Measurements from ENCODE around the gene RHOG. TPM values are rescaled to one million over a fixed set of nuclear protein-coding genes. Genes with fewer than 3 reads are reported as not detected.

Gene RHOG
- total RNA-seq, 1 experiment from 2014 or later: 33.6 TPM

GRCh38 chr11:3854977-3855807 lies 14.4 kb upstream of the RHOG start, which contains the start of gene STIM1 (continued):
- TF ChIP-seq, protein P1, sequence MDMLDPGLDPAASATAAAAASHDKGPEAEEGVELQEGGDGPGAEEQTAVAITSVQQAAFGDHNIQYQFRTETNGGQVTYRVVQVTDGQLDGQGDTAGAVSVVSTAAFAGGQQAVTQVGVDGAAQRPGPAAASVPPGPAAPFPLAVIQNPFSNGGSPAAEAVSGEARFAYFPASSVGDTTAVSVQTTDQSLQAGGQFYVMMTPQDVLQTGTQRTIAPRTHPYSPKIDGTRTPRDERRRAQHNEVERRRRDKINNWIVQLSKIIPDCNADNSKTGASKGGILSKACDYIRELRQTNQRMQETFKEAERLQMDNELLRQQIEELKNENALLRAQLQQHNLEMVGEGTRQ (CRISPR knock-in tag; IDR thresholded peaks at IDR 0.05): no peak
- TF ChIP-seq, protein P2, sequence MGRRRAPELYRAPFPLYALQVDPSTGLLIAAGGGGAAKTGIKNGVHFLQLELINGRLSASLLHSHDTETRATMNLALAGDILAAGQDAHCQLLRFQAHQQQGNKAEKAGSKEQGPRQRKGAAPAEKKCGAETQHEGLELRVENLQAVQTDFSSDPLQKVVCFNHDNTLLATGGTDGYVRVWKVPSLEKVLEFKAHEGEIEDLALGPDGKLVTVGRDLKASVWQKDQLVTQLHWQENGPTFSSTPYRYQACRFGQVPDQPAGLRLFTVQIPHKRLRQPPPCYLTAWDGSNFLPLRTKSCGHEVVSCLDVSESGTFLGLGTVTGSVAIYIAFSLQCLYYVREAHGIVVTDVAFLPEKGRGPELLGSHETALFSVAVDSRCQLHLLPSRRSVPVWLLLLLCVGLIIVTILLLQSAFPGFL (CRISPR knock-in tag; IDR thresholded peaks at IDR 0.05; ENCODE audit: borderline replicate concordance): no peak
- TF ChIP-seq, protein P3, sequence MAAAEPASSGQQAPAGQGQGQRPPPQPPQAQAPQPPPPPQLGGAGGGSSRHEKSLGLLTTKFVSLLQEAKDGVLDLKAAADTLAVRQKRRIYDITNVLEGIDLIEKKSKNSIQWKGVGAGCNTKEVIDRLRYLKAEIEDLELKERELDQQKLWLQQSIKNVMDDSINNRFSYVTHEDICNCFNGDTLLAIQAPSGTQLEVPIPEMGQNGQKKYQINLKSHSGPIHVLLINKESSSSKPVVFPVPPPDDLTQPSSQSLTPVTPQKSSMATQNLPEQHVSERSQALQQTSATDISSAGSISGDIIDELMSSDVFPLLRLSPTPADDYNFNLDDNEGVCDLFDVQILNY (CRISPR knock-in tag; IDR thresholded peaks at IDR 0.05): peak; percentile 78; the same call in 1 of the 2 replicates
- no peak for TF ChIP-seq IRF2 (CRISPR knock-in tag; IDR thresholded peaks at IDR 0.05; ENCODE audit: borderline replicate concordance, low read depth)
- TF ChIP-seq RELA (CRISPR knock-in tag; IDR thresholded peaks at IDR 0.05; ENCODE audit: borderline replicate concordance): no peak
- no peak for TF ChIP-seq RORB (CRISPR knock-in tag; IDR thresholded peaks at IDR 0.05)
- TF ChIP-seq NR3C1 (CRISPR knock-in tag; conservative IDR thresholded peaks at IDR 0.05; ENCODE audit: low read depth): no peak
- no peak; the same call in 1 of the 2 replicates for TF ChIP-seq NFE2L1 (CRISPR knock-in tag; IDR thresholded peaks at IDR 0.05)
- TF ChIP-seq CDX4 (CRISPR knock-in tag; IDR thresholded peaks at IDR 0.05; ENCODE audit: borderline replicate concordance): no peak
- TF ChIP-seq ATF1 (CRISPR knock-in tag; IDR thresholded peaks at IDR 0.05): no peak
- no peak for TF ChIP-seq MLX (CRISPR knock-in tag; IDR thresholded peaks at IDR 0.05)
- TF ChIP-seq, protein P4, sequence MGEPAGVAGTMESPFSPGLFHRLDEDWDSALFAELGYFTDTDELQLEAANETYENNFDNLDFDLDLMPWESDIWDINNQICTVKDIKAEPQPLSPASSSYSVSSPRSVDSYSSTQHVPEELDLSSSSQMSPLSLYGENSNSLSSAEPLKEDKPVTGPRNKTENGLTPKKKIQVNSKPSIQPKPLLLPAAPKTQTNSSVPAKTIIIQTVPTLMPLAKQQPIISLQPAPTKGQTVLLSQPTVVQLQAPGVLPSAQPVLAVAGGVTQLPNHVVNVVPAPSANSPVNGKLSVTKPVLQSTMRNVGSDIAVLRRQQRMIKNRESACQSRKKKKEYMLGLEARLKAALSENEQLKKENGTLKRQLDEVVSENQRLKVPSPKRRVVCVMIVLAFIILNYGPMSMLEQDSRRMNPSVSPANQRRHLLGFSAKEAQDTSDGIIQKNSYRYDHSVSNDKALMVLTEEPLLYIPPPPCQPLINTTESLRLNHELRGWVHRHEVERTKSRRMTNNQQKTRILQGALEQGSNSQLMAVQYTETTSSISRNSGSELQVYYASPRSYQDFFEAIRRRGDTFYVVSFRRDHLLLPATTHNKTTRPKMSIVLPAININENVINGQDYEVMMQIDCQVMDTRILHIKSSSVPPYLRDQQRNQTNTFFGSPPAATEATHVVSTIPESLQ (CRISPR knock-in tag; IDR thresholded peaks at IDR 0.05): no peak
- TF ChIP-seq, protein P5, sequence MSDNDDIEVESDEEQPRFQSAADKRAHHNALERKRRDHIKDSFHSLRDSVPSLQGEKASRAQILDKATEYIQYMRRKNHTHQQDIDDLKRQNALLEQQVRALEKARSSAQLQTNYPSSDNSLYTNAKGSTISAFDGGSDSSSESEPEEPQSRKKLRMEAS (CRISPR knock-in tag; IDR thresholded peaks at IDR 0.05): peak; percentile 69; the same call in 1 of the 2 replicates
- peak; percentile 89 for TF ChIP-seq CTCF (IDR thresholded peaks at IDR 0.05)
- TF ChIP-seq, protein P6, sequence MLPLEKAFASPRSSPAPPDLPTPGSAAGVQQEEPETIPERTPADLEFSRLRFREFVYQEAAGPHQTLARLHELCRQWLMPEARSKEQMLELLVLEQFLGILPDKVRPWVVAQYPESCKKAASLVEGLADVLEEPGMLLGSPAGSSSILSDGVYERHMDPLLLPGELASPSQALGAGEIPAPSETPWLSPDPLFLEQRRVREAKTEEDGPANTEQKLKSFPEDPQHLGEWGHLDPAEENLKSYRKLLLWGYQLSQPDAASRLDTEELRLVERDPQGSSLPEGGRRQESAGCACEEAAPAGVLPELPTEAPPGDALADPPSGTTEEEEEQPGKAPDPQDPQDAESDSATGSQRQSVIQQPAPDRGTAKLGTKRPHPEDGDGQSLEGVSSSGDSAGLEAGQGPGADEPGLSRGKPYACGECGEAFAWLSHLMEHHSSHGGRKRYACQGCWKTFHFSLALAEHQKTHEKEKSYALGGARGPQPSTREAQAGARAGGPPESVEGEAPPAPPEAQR (CRISPR knock-in tag; IDR thresholded peaks at IDR 0.05): no peak
- TF ChIP-seq FOXJ3 (CRISPR knock-in tag; IDR thresholded peaks at IDR 0.05; ENCODE audit: borderline replicate concordance): no peak
- no peak for TF ChIP-seq HMGA2 (CRISPR knock-in tag; IDR thresholded peaks at IDR 0.05)
- no peak for TF ChIP-seq OVOL2 (CRISPR knock-in tag; IDR thresholded peaks at IDR 0.05; ENCODE audit: borderline replicate concordance)
- no peak for TF ChIP-seq USF1 (CRISPR knock-in tag; IDR thresholded peaks at IDR 0.05)
- no peak for TF ChIP-seq ZNF219 (CRISPR knock-in tag; IDR thresholded peaks at IDR 0.05; ENCODE audit: borderline replicate concordance)
- TF ChIP-seq ETV6 (CRISPR knock-in tag; IDR thresholded peaks at IDR 0.05): peak; percentile 73
- TF ChIP-seq MYBL2 (CRISPR knock-in tag; IDR thresholded peaks at IDR 0.05): no peak
- TF ChIP-seq NFYB (CRISPR knock-in tag; conservative IDR thresholded peaks at IDR 0.05; ENCODE audit: low read depth): peak; percentile 48; the same call in 1 of the 2 replicates
- TF ChIP-seq KAT7 (CRISPR knock-in tag; IDR thresholded peaks at IDR 0.05; ENCODE audit: borderline replicate concordance): no peak
- peak; percentile 19; the same call in 1 of the 2 replicates for TF ChIP-seq FOXP1 (CRISPR knock-in tag; IDR thresholded peaks at IDR 0.05; ENCODE audit: borderline replicate concordance)
- peak; percentile 80 for TF ChIP-seq CREM (CRISPR knock-in tag; IDR thresholded peaks at IDR 0.05)
- TF ChIP-seq GABPB1 (CRISPR knock-in tag; IDR thresholded peaks at IDR 0.05): peak; percentile 26; the same call in 1 of the 2 replicates
- no peak; the same call in 1 of the 2 replicates for TF ChIP-seq TEAD1 (CRISPR knock-in tag; IDR thresholded peaks at IDR 0.05)
- TF ChIP-seq ZNF121 (CRISPR knock-in tag; IDR thresholded peaks at IDR 0.05): no peak
